ENCODE data around the gene ERC1.

ERC1 gene

DNA sequence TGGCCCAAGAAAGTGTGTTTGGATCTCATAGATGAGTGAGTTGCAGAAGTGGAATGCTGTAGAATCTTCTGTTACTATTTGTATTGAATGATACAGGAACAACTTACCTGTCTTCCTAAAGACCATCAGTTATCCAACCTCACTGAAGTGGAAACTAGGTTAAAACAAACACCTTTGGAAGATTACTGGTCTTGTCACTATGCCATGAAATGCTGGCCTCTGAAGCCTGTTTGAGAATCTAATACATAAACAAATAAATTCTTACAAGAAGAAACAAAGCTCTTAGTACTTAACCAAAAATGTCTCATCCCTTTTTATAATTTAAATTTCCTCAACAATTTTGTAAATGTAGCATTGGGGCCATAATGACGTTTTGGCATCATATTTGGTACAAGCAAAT, 448.2 kb downstream of the ERC1 start:
- no peak overlapping the region for H3K4me3 ChIP-seq (ENCODE audit: low read depth, low read length)
- TF ChIP-seq, protein P1, sequence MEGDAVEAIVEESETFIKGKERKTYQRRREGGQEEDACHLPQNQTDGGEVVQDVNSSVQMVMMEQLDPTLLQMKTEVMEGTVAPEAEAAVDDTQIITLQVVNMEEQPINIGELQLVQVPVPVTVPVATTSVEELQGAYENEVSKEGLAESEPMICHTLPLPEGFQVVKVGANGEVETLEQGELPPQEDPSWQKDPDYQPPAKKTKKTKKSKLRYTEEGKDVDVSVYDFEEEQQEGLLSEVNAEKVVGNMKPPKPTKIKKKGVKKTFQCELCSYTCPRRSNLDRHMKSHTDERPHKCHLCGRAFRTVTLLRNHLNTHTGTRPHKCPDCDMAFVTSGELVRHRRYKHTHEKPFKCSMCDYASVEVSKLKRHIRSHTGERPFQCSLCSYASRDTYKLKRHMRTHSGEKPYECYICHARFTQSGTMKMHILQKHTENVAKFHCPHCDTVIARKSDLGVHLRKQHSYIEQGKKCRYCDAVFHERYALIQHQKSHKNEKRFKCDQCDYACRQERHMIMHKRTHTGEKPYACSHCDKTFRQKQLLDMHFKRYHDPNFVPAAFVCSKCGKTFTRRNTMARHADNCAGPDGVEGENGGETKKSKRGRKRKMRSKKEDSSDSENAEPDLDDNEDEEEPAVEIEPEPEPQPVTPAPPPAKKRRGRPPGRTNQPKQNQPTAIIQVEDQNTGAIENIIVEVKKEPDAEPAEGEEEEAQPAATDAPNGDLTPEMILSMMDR (IDR thresholded peaks at IDR 0.05; ENCODE audit: low read depth, low read length, missing control alignments): no peak
- no peak for DNase-seq (ENCODE audit: low read depth)
- in situ Hi-C loops (cut with HindIII; ENCODE audit: low sequenced_read_pairs): no loop called here

DNA sequence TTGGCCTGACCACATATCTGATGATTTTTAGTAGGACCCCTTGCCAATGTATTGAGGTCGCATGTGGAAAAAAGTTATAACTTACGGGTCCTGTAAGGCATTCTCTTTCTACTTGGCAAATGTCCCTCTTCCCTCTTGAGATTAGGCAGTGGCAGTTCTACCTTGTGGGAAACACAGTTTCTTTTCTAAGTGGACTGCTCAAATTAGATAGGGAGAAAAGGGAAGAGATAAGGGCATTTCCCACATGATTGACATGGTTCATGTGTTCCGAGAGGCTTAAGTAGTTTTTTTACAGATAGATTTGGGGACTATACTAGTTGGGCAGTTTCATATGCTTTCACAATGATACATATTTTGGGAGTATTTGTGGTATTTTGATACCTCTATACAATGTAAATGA, 448.7 kb downstream of the ERC1 start:
- no peak for DNase-seq (ENCODE audit: low read depth)
- in situ Hi-C loops (cut with HindIII; ENCODE audit: low sequenced_read_pairs): no loop called here
- no peak overlapping the region for H3K4me3 ChIP-seq (ENCODE audit: low read depth, low read length)
- TF ChIP-seq, protein P1 (IDR thresholded peaks at IDR 0.05; ENCODE audit: low read depth, low read length, missing control alignments): no peak

DNA sequence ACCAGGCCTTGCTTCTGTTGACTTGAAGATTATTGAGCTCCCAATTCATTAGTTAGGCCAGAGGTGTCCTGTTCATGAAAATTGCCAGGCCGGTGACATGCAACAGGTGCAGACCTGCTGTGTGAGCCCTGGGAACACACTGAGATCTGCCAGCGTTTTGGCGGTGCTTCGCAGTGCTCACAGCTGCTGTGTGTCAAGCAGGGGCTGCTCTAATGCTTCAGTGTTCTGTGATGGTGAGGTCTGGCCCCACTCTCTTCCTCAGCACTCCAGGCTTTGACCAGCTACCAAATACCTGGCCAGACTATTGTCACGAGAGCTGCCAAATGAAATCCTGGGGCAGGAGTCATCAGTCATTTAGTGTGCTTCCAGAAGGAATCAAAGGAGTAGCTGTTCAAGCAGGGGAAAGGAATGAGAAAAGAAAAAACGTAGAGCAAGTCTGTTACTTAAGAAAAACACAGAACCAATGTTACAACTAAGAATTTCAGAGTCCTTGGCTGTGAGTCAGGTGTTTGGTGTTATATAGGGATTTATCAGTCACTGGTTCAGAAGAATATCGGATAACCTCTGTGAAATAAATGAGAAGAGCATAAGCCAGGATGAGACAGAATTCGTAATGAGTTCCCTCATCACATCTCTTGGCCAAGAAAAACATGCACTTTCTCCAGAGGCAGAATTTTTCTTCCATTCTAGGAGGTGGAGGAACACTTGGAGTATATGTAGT, 452.6 kb downstream of the ERC1 start:
- TF ChIP-seq, protein P1 (IDR thresholded peaks at IDR 0.05; ENCODE audit: low read depth, low read length, missing control alignments): no peak

DNA sequence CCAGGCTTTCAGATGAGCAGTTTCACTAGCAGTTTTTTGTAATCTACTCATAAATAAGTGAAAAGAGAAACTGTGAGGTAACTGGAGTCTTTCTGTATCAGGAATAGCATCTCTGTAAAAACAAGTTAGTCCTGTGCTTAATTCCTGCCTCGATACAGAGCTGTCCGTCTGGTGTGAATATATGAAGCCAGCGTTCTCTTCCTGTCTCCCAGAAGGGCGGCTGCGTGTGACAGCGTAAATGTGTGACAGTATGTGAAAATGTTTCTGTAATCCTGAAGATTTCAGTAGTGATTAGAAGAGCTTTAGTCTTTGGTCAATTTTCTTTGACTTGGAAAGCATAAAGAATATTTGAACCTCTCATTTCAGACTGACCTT, 453.1 kb downstream of the ERC1 start:
- in situ Hi-C loops (cut with HindIII; ENCODE audit: low sequenced_read_pairs): no loop called here
- DNase-seq (ENCODE audit: low read depth): no peak
- H3K4me3 ChIP-seq (ENCODE audit: low read depth, low read length): no peak overlapping the region
- TF ChIP-seq, protein P1 (IDR thresholded peaks at IDR 0.05; ENCODE audit: low read depth, low read length, missing control alignments): no peak

More for the DNA sequence above, 452.6 kb downstream of the ERC1 start:
- in situ Hi-C loops (cut with HindIII; ENCODE audit: low sequenced_read_pairs): no loop called here
- H3K4me3 ChIP-seq (ENCODE audit: low read depth, low read length): no peak overlapping the region
- DNase-seq (ENCODE audit: low read depth): peak; percentile 78

DNA sequence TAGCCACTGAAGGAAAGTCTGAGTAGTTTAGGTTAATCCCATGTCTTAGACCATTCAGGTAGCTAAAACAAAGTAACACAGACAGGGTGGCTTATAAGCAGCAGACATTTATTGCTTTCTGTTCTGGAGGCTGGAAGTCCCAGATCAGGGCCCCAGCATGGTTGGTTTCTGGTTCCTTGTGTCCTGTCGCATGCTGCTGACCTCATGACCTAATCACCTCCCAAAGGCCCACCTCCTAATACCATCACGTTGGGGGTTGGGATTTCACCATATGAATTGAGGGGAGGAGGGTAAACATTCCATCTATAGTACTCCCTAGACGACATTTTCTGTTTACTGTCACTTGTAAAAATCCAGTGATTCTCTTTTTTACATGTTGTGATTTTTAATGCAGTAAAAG, 454.8 kb downstream of the ERC1 start:
- no peak overlapping the region for H3K4me3 ChIP-seq (ENCODE audit: low read depth, low read length)
- TF ChIP-seq, protein P1 (IDR thresholded peaks at IDR 0.05; ENCODE audit: low read depth, low read length, missing control alignments): no peak
- no peak for DNase-seq (ENCODE audit: low read depth)
- in situ Hi-C loops (cut with HindIII; ENCODE audit: low sequenced_read_pairs): no loop called here

DNA sequence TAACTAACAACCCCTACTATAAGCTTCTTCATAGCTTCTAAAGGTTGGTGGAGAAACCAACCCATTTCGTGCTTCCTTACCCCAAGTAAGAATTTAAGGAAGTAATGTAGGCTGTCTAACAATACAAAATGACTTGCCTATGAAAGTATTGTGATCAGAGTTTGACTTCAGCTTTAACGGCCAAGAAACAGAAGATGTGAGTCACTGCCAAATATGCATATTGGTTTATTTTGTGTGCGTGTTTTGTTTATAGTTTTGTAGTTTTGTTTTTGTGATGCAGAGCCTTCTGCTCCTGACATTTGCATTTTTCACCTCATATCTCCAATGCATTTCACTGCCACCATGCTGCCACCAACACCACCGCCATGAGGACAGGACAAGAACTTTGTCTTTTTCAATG, 457.3 kb downstream of the ERC1 start:
- in situ Hi-C loops (cut with HindIII; ENCODE audit: low sequenced_read_pairs): no loop called here
- TF ChIP-seq, protein P1 (IDR thresholded peaks at IDR 0.05; ENCODE audit: low read depth, low read length, missing control alignments): no peak
- H3K4me3 ChIP-seq (ENCODE audit: low read depth, low read length): no peak overlapping the region
- no peak for DNase-seq (ENCODE audit: low read depth)

Data from astrocyte of the cerebellum (primary cell).